CD4-positive, alpha-beta T cell treated with Interferon gamma for 1 hour (primary cell): ENCODE measurements around the gene CYP1A2.

Source experiments
- DNase-seq: peaks from one replicate; pipeline ENCODE4 v3.0.0-alpha.2; 2020

Gene CYP1A2

GRCh38 chr15:74790080-74790916 lies 41.7 kb downstream of the CYP1A2 start:
- DNase-seq = no peak

DNA sequence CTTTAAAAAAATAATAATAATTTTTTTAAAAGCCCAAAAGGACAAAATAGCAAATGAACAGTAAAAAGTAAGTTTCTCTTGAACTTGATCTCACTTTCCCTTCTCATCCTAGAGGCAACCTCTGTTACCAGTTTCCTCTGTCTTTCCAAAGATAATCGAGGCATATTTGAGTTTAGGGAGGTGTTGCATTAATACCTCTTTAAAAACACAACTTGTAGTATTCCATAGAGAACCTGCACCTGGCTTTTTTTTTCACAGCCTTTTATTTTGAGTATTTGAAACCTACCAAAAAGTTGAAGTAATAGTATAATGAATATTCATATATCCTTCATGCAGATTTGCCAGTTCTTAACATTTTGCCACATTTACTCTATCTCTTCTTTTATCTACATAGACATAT lies 42.4 kb downstream of the CYP1A2 start:
- no peak for DNase-seq

GRCh38 chr15:74791667-74792066 lies 43.0 kb downstream of the CYP1A2 start:
- DNase-seq = no peak

DNA sequence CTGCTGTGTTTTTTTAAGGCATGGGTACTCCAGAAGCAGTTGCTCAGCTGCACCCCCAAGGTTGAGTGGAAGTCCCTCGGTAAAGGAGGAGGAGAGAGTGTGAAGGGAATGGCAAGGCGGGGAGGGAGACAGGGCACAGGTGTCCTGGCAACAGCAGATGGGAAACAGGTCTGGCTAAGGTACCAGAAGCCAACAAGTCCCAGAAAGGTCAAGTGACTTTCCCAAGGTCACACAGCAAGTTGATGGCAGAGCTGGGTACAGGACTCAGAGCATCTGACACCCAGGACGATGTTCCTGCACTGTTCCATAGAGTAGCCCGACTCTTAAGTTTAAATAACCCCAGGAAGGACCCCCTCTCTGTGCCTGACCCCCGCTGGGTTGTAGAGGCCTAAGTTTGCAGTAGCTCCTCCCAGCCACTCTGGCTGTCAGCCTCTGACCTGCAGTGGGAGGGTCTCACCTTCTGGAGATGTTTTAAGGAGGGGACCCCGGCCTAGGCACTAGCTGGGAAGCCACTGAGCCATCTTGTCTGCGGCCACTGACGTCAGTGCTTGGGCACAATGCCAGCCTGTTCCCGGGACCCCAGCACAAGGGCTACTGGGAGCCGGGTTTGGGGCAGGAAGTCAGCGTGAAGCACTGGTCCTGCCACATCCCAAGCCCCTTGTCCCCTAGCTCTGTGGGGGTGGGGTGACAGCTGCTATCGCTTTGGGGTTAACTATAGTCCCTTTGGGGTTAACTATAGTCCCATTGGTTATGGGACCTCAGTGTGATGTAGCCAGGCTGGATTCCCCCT lies 43.8 kb downstream of the CYP1A2 start:
- no peak for DNase-seq

- peak; percentile 73 for DNase-seq
Measured at GRCh38 chr15:74793135-74794028, 44.7 kb downstream of the CYP1A2 start.

DNA sequence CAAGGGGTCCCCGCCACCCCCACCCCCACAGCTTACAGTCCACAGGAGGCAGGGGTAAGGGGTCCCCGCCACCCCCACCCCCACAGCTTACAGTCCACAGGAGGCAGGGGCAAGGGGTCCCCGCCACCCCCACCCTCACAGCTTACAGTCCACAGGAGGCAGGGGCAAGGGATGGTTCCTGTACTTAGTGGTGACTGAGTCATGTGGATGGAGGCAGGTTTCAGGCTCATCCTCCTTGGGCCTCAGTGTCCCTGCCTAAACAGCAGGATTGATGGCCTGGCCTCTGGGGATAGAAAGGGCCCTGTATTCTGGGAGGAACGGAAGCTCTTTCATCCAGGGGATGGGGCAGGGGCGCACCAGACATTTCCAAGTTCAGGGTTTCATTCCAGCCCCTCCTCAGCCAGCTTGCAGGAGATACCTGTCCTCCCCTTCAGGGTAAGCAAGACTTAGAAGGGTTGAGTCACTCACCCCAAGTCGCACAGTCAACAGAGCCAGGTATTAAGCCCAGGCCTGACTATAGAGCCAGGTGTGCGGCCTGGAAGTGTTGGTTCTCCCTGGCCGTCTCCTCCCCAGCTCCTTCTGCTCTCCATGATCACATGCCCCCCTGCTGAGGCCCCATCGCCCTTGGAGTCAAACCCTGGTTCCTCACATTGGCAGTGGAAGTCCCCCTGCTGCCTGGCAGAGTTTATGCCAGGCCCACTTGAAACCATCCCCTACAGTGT lies 45.8 kb downstream of the CYP1A2 start:
- no peak for DNase-seq

DNA sequence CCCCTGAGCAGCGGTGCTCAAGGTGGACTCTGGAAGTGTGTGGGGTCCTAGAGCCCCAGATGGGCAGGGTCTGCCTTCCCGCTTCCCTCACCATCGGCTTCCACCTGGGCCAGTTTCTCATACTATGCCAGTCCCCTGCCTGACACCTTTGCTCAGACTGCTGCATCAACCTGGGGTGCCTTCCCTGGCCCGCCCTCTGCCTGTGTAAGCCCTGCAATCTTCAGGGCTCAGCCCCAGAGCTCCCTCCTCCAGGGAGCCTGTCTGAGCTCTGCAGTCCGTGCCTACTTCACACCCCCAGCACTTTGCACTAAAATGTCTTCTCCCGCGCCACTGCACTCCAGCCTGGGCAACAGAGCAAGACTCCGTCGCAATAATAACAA lies 46.3 kb downstream of the CYP1A2 start:
- no peak for DNase-seq

DNA sequence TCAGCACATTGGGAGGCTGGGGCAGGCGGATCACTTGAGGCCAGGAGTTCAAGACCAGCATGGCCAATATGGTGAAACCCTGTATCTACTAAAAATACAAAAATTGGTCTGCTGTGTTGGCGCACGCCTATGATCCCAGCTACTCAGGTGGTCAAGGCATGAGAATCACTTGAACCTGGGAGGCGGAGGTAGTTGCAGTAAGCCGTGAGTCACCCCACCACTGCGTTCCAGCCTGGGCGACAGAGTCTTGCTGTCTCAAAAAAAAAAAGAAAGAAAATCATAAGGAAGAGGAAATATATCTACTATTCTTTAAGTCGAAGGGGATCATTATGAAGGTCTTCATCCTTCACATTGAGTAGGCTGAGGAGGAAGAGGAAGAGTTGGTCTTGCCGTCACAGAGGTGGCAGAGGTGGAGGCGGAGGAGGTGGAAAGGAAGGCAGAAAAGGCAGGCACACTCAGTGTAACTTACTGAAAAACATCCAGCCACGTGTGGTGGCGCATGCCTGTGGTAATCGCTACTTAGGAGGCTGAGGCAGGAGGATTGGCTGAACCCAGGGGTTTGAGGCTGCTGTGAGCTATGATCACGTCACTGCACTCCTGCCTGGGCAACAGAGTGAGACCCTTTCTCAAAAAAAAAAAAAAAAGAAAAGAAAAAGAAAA lies 47.5 kb downstream of the CYP1A2 start:
- no peak for DNase-seq

- no peak for DNase-seq
Measured at GRCh38 chr15:74798388-74799254, 50.0 kb downstream of the CYP1A2 start.

DNA sequence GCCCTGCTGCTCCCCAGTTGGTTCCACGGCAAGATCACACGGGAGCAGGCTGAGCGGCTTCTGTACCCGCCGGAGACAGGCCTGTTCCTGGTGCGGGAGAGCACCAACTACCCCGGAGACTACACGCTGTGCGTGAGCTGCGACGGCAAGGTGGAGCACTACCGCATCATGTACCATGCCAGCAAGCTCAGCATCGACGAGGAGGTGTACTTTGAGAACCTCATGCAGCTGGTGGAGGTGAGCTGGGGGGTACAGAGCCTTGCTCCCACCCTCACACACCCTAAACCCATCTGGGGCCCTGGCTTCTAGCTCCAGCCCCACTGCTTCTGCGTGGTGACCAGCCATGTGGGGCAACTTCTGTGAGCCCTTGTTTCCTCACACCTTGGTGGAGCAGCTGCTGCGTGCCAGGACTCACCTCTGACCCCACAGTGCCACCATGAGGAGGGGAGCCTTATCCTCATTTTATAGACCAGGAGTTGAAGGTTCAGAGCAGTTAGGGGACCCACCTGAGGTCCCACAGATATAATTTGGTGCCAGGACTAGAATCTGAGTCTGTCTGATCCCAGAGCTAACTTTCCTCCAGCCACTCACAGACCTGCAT lies 50.7 kb downstream of the CYP1A2 start:
- no peak for DNase-seq

DNA sequence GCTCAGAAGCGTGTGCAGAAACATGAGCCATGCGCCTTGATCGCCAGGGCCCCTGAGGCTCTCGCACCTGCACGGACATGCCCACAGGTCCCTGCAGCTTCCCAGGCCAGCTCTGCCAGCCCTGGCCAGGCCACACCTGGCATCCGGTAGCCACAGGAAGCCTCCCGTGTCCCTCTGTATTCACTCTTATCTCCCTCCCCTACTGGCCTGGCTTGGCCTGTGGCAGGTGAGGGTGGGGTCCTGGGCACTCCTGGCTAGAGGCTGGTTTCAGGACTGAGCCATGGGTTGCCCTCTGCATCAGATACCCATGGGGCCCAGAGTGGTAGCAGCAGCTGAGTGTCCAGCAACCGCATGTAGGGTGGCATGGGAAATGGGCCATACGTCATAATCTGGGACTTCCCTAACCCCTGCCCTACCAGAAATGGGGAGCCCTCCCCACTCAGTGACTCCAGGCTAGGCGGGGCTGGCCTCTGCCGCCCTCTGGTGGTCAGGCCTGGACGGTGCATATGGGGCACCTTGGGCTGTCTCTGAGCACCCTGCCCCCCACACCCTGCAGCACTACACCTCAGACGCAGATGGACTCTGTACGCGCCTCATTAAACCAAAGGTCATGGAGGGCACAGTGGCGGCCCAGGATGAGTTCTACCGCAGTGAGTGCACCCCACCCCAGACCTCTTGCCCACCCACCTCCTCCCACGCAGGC lies 51.4 kb downstream of the CYP1A2 start:
- DNase-seq = peak; percentile 89

GRCh38 chr15:74800559-74801094 lies 52.0 kb downstream of the CYP1A2 start:
- DNase-seq = no peak

DNA sequence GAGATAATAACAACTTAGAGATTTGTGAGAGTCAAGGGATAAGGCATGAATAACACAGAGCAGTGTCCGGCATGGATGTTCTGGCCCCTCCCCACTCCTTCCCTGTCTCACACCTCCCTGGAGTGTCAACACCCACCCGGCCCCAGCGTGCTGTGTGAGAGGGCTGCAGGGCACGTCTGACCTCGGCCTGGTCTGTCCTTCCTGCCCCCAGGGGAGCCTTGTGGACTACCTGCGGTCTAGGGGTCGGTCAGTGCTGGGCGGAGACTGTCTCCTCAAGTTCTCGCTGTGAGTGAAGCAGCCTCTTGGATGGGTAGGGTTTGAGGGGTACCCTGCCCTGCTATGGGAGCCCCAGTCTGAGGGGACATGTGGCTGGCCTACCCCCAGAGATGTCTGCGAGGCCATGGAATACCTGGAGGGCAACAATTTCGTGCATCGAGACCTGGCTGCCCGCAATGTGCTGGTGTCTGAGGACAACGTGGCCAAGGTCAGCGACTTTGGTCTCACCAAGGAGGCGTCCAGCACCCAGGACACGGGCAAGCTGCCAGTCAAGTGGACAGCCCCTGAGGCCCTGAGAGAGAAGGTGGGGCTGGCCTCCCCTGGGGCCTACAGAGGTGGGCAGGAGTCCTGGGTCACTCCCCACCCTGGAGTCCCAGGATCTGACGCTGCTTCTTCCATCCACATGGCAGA lies 52.8 kb downstream of the CYP1A2 start:
- no peak for DNase-seq

- DNase-seq = no peak
Measured at GRCh38 chr15:74802290-74802689, 53.6 kb downstream of the CYP1A2 start.

DNA sequence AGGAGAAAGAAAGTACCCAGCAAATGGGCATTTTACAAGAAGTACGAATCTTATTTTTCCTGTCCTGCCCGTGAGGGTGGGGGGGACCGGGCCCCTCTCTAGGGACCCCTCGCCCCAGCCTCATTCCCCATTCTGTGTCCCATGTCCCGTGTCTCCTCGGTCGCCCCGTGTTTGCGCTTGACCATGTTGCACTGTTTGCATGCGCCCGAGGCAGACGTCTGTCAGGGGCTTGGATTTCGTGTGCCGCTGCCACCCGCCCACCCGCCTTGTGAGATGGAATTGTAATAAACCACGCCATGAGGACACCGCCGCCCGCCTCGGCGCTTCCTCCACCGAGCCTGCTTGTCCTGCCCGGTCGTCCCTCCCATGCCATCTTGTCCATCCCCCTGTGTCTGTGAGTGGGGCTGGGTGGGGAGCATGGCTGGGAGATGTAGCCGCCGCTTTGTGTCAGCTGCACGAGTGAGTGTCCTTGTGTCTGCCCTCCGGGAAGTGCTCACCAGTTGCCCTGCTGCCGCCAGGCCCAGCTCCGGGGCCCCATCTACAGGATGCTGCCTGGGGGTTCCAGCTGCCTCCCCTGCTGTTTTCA lies 54.3 kb downstream of the CYP1A2 start:
- no peak for DNase-seq

- no peak for DNase-seq
Measured at GRCh38 chr15:74804935-74805334, 56.3 kb downstream of the CYP1A2 start.
